Panc1 (cell line): ENCODE measurements around the gene SHC1.
"Not testable (repeated sequence)": the region's sequence is repeated elsewhere in the genome, so short reads cannot be mapped to it uniquely, and the experiment has no call there.

ENCODE experiments used
- CTCF ChIP-seq: fragments of 450-650 bp; IDR thresholded peaks from 2 replicates; pipeline ENCODE4 v1.5.1; 2017; ENCODE audit warnings: mild to moderate bottlenecking
- POLR2AphosphoS5 ChIP-seq: IDR thresholded peaks from 2 replicates; pipeline ENCODE4 v1.6.1; 2012; ENCODE audit warnings: mild to moderate bottlenecking, low read depth, low read length, moderate library complexity
- SIN3A ChIP-seq: IDR thresholded peaks from 2 replicates; pipeline ENCODE4 v1.6.1; 2012; ENCODE audit warnings: low read depth, mild to moderate bottlenecking, low read length, moderate library complexity, borderline replicate concordance; ENCODE audit not compliant: insufficient read depth
- TCF7L2 ChIP-seq: IDR thresholded peaks from 2 replicates; pipeline ENCODE4 v1.6.1; 2011; ENCODE audit warnings: mild to moderate bottlenecking, low read depth, low read length, inconsistent platforms

GRCh38 chr1:154986736-154987135, 16.2 kb upstream of the SHC1 start:
- TF ChIP-seq CTCF, POLR2AphosphoS5, SIN3A, TCF7L2: not testable (repeated sequence)
